Ishikawa (cell line): ENCODE data around the gene TMEM269.

ENCODE experiments used
- CEBPB ChIP-seq: IDR thresholded peaks from 2 replicates; pipeline ENCODE4 v1.6.1; 2012
- CREB1 ChIP-seq: IDR thresholded peaks from 2 replicates; pipeline ENCODE4 v1.6.1; 2012; ENCODE audit warnings: low read depth
- EGR1 ChIP-seq: IDR thresholded peaks from 2 replicates; pipeline ENCODE4 v1.6.1; 2012
- EP300 ChIP-seq: IDR thresholded peaks from 2 replicates; pipeline ENCODE4 v1.6.1; 2012; ENCODE audit warnings: borderline replicate concordance
- FOXM1 ChIP-seq: IDR thresholded peaks from 2 replicates; pipeline ENCODE4 v1.6.1; 2012; ENCODE audit warnings: low read depth, borderline replicate concordance
- MAX ChIP-seq: IDR thresholded peaks from 2 replicates; pipeline ENCODE4 v1.6.1; 2012
- NFIC ChIP-seq: IDR thresholded peaks from 2 replicates; pipeline ENCODE4 v1.6.1; 2012
- RAD21 ChIP-seq: IDR thresholded peaks from 2 replicates; pipeline ENCODE4 v1.6.1; 2012; ENCODE audit warnings: low read depth
- REST ChIP-seq: IDR thresholded peaks from 2 replicates; pipeline ENCODE4 v1.6.1; 2012; ENCODE audit warnings: low read depth, mild to moderate bottlenecking
- TAF1 ChIP-seq: IDR thresholded peaks from 2 replicates; pipeline ENCODE4 v1.6.1; 2012; ENCODE audit warnings: low read depth, mild to moderate bottlenecking
- TCF12 ChIP-seq: IDR thresholded peaks from 2 replicates; pipeline ENCODE4 v1.6.1; 2012; ENCODE audit warnings: low read depth
- TEAD4 ChIP-seq: IDR thresholded peaks from 2 replicates; pipeline ENCODE4 v1.6.1; 2012
- USF1 ChIP-seq: IDR thresholded peaks from 2 replicates; pipeline ENCODE4 v1.6.1; 2012
- YY1 ChIP-seq: IDR thresholded peaks from 2 replicates; pipeline ENCODE4 v1.6.1; 2012; ENCODE audit warnings: low read depth
- ZBTB7A ChIP-seq: IDR thresholded peaks from 2 replicates; pipeline ENCODE4 v1.6.1; 2012; ENCODE audit warnings: low read depth

TMEM269 gene

GRCh38 chr1:42815941-42816584 lies 31.3 kb downstream of the TMEM269 start:
- TF ChIP-seq TEAD4 (no peak), RAD21 (no peak), EGR1 (no peak), USF1 (no peak), YY1 (no peak), CEBPB (no peak), TAF1 (no peak), ZBTB7A (no peak), NFIC (no peak)

GRCh38 chr1:42816585-42817439 lies 32.0 kb downstream of the TMEM269 start, which contains the start of the genes ERMAP and SVBP:
Gene ERMAP, plus strand, starts transcription at chr1:42817122. Its CDS starts 13,327 bp downstream, at chr1:42830449.
Gene SVBP, minus strand, starts transcription at chr1:42817397. Its CDS starts 853 bp downstream, at chr1:42816544.
- TF ChIP-seq FOXM1, result no peak
- TF ChIP-seq MAX, result 0 out of 2 replicates have a peak, but pooled peaks have one; percentile 41
- peak; percentile 50; the same call in 1 of the 2 replicates for TF ChIP-seq NFIC
- no peak for TF ChIP-seq CREB1
- peak; percentile 72 for TF ChIP-seq TAF1
- TF ChIP-seq ZBTB7A, result peak; percentile 33; the same call in 1 of the 2 replicates
- no peak for TF ChIP-seq TEAD4
- TF ChIP-seq EP300, result no peak; the same call in 1 of the 2 replicates
- TF ChIP-seq USF1, result no peak
- no peak for TF ChIP-seq CEBPB
- no peak for TF ChIP-seq EGR1
- no peak for TF ChIP-seq REST
- TF ChIP-seq TCF12, result no peak; the same call in 1 of the 2 replicates
- TF ChIP-seq RAD21, result no peak
- peak; percentile 87 for TF ChIP-seq YY1

GRCh38 chr1:42817440-42817767 lies 32.6 kb downstream of the TMEM269 start:
- TF ChIP-seq NFIC (no peak), MAX (no peak), EGR1 (no peak), FOXM1 (no peak), RAD21 (no peak), EP300 (no peak), TCF12 (no peak), TEAD4 (no peak), CREB1 (no peak), CEBPB (no peak), YY1 (no peak), ZBTB7A (no peak), REST (no peak), TAF1 (no peak), USF1 (no peak)

- TF ChIP-seq EGR1, result no peak
- no peak for TF ChIP-seq NFIC
- no peak for TF ChIP-seq MAX
- no peak for TF ChIP-seq REST
- TF ChIP-seq CEBPB, result no peak
- no peak for TF ChIP-seq YY1
- TF ChIP-seq ZBTB7A, result no peak
- no peak for TF ChIP-seq TEAD4
- TF ChIP-seq TCF12, result no peak
- TF ChIP-seq RAD21, result no peak
- TF ChIP-seq USF1, result no peak
- no peak for TF ChIP-seq TAF1
- no peak for TF ChIP-seq FOXM1
- TF ChIP-seq CREB1, result no peak
Measured at GRCh38 chr1:42817976-42818375, 33.2 kb downstream of the TMEM269 start.
